Measurements from ENCODE around the gene DDX59.
"Not testable (repeated sequence)": the region's sequence is repeated elsewhere in the genome, so short reads cannot be mapped to it uniquely, and the experiment has no call there.

The DDX59 gene

GRCh38 chr1:200670242-200671118 lies 773 bp upstream of the DDX59 start:
- DNase-seq (ENCODE audit: low read depth in 3 of 3) = no peak

- DNase-seq (ENCODE audit: low read depth in 3 of 3) = no peak
Measured at GRCh38 chr1:200668514-200669313, 993 bp downstream of the DDX59 start.

DNA sequence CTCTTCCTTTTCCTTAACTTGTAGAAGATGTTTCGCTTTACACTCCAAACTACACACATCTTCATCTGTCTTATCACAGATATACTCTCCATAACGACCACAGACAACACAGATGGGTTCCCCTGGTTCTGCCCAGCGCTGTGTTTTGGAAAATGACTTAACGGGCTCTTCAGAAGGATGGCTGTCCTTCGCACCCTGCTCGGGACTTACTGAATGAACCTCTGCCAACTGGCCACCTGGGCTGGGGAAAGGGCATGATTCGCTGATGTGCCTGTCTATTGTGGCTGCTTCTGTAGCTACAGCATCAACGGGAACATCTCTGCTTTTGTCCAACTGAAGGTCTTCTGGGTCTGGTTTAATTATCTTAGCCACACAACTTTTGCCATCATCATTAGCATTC lies 3.4 kb downstream of the DDX59 start:
- DNase-seq (ENCODE audit: low read depth in 3 of 3) = no peak

DNA sequence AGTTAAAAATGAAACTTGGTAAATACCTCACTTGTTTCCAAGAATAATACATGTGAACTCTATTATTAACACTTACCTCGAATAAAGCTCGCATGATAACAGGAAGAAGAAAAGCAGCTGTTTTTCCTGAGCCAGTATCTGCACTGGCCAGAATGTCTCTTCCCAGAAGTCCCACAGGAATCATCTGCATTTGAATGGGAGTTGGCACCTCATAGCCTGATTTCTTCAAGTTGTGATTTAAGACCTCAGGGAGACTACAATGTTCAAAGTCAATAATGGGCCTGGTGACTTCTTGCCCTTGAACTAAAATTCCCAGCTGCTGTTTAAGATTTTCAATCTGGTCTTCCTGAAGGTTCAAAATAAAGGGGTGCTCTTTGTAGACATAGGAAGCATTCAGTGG lies 3.8 kb downstream of the DDX59 start:
- no peak for DNase-seq (ENCODE audit: low read depth in 3 of 3)

DNA sequence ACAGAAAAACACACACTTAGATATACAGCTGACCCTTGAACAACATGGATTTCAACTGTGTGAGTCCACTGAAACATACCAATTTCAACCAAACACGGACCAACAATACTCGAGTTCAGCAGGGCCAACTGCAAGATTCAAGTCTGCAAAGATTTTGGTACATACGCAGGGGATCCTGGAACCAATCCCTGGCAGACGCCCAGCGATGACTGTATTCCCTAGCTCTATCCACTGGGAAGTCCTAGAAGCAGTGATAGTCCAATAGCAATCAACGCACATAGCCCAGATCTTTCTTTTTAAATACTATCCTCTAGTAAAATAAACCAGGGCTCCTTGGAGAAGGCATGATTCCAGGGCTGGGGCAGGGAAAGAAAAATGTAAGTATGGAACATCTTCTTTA lies 9.0 kb downstream of the DDX59 start:
- DNase-seq (ENCODE audit: low read depth in 3 of 3) = no peak

GRCh38 chr1:200659269-200659668 lies 10.4 kb downstream of the DDX59 start:
- DNase-seq (ENCODE audit: low read depth in 3 of 3) = no peak

- no peak for DNase-seq (ENCODE audit: low read depth in 3 of 3)
Measured at GRCh38 chr1:200658037-200658818, 11.5 kb downstream of the DDX59 start.

GRCh38 chr1:200654660-200655059 lies 15.0 kb downstream of the DDX59 start:
- no peak for DNase-seq (ENCODE audit: low read depth in 3 of 3)

GRCh38 chr1:200653022-200653462 lies 16.7 kb downstream of the DDX59 start:
- no peak for DNase-seq (ENCODE audit: low read depth in 3 of 3)

- no peak for DNase-seq (ENCODE audit: low read depth in 3 of 3)
Measured at GRCh38 chr1:200652378-200652777, 17.3 kb downstream of the DDX59 start.

- no peak for DNase-seq (ENCODE audit: low read depth in 3 of 3)
Measured at GRCh38 chr1:200646515-200646914, 23.2 kb downstream of the DDX59 start.

GRCh38 chr1:200644021-200644420 lies 25.7 kb downstream of the DDX59 start:
- DNase-seq (ENCODE audit: low read depth in 3 of 3) = no peak

DNA sequence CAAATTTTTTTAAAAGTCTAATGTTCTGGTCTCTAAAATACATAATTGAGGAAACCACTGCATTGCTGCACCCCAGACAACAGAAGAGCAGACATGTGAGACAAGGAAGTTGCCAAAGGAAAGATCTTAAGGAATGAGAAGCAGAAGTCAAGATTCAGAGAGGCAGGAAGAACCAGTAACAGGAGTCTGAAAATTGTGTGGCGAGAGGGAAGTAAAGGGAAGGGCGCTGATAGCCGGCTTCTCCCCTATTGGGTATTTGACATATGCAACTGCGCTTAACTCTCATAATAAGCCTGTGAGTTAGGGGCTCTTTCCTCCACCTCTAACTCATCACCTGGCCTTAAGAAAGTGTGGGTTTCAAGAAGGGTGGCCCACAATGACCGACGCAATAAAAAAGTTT lies 27.2 kb downstream of the DDX59 start:
- DNase-seq (ENCODE audit: low read depth in 3 of 3) = no peak

- DNase-seq (ENCODE audit: low read depth in 3 of 3) = no peak
Measured at GRCh38 chr1:200640963-200641401, 28.7 kb downstream of the DDX59 start.

GRCh38 chr1:200640373-200640962 lies 29.2 kb downstream of the DDX59 start:
- no peak for DNase-seq (ENCODE audit: low read depth in 3 of 3)

GRCh38 chr1:200638073-200638472 lies 31.6 kb downstream of the DDX59 start:
- DNase-seq (ENCODE audit: low read depth in 3 of 3) = no peak

GRCh38 chr1:200636681-200637080 lies 33.0 kb downstream of the DDX59 start:
- DNase-seq (ENCODE audit: low read depth in 3 of 3) = no peak

GRCh38 chr1:200634261-200635122 lies 35.2 kb downstream of the DDX59 start:
- DNase-seq (ENCODE audit: low read depth in 3 of 3) = no peak

- DNase-seq (ENCODE audit: low read depth in 3 of 3) = no peak
Measured at GRCh38 chr1:200631375-200631774, 38.3 kb downstream of the DDX59 start.

DNA sequence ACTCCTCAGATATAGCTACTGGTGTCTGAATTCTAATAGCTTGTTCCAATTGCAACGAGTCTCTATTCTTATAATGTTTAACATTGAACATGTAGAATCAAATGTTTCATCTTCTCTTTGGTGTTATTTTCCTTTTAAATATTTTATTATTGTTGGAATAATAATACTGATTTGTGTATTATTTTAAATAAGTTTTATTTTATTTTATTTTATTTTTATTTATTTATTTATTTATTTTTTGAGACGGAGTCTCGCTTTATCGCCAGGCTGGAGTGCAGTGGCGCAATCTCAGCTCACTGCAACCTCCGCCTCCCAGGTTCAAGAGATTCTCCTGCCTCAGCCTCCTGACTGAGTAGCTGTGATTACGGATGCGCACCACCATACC lies 39.2 kb downstream of the DDX59 start:
- not testable (repeated sequence) for DNase-seq (ENCODE audit: low read depth in 3 of 3)
